ENCODE results near the gene CYSLTR1. TPM values are rescaled to one million over a fixed set of nuclear protein-coding genes. Genes with fewer than 3 reads are reported as not detected.
"Not testable (repeated sequence)": the region's sequence is repeated elsewhere in the genome, so short reads cannot be mapped to it uniquely, and the experiment has no call there.

The CYSLTR1 gene
- 1.2 TPM for total RNA-seq

DNA sequence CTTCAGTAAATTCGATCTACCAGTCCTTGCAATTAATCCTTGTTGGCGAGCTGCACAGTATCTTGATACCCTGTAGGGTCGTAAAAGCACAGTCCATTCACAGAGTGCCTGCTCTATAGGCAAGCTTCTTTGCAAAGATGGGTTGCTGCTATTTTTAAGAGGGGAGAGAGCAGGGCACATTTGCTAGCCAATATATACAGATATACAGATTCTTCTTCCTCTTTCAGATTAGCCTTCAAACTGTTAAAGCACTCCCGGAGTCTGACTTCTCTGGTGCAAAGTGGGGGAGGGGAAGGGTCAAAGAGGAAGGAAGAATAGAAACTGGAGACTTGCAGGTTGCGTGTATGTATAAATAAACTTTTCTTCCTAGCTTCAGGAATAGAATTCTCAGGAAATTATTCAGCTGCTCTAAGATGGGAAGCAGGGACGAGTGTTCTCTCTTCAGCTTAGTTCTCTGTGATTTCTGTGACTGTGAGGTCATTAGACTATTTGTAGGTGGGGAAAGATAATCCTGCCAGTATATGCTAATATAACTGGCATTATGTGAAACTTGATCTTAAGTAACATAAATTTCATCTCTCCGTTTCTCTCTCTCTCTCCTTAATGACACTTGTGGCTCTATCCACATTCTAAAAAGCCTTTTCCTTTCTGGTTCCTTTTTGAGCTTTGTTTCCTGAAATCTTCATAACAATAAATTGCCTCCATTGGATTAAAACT lies at the start of gene CYSLTR1:
TSS of gene CYSLTR1 (minus strand) at position 242 of the 717 bp plus-strand sequence. CDS start 53,865 bp downstream, outside the sequence.
- DNase-seq (ENCODE audit: low spot score in 2 of 2) = no peak

DNA sequence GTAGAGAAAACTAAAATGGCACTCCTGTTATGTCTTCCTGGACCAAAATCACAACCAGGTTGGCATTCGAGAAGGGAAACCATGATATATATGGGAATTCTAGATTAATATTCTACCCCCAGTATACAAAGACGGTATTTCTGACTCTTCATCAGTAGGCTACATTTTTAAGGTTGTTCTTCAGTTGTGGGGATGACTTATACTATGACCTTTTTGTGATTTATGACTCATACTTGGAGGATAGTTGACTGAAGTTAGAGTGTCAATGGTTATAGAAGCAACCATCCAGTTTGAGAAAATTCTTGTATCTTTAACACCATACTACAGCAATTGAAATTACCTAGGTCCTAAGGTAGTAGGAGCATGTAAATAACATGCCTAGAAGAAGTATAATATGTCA lies 49.8 kb upstream of the CYSLTR1 start:
- no peak for DNase-seq (ENCODE audit: low spot score in 2 of 2)
- no peak for FAIRE-seq

More for the DNA sequence above, at the start of gene CYSLTR1:
- no peak for FAIRE-seq

- no peak for FAIRE-seq
Measured at GRCh38 chrX:78375894-78376293, 48.5 kb upstream of the CYSLTR1 start.

GRCh38 chrX:78366576-78366975 lies 39.2 kb upstream of the CYSLTR1 start:
- DNase-seq (ENCODE audit: low spot score in 2 of 2) (no peak), FAIRE-seq (no peak)

More at GRCh38 chrX:78375894-78376293, 48.5 kb upstream of the CYSLTR1 start:
- no peak for DNase-seq (ENCODE audit: low spot score in 2 of 2)

DNA sequence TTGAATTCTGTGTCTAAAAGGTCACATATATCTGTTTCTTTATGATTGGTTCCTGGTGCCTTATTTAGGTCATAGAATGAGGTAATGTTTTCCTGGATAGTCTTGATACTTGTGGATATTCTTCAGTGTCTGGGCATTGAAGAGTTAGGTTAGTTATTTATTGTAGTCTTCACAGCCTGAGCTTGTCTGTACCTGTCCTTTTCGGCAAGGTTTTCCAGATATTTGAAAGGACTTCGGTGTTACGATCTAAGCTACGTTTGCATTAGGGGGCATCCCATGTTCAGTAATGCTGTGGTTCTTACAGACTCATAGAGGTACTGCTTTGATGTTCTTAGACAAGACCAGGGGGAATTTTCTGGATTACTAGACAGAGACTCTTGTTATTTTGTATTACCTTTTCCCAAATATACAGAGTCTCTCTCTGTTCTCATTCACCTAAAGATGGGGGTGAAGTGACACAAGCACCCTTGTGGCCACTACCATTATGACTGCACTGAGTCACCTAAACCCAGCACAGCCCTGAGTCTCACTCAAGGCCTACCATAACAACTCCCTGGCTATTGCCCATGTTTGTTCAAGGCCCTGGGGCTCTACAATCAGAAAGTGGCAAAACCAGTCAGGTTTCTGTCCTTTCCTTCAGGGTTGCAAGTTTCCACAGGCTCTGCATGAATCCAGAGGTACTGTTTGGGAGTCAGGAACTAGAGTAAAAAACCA lies 30.1 kb upstream of the CYSLTR1 start:
- FAIRE-seq = no peak
- DNase-seq (ENCODE audit: low spot score in 2 of 2) = no peak

GRCh38 chrX:78333521-78333920 lies 6.1 kb upstream of the CYSLTR1 start:
- DNase-seq (ENCODE audit: low spot score in 2 of 2) (no peak), FAIRE-seq (no peak)

DNA sequence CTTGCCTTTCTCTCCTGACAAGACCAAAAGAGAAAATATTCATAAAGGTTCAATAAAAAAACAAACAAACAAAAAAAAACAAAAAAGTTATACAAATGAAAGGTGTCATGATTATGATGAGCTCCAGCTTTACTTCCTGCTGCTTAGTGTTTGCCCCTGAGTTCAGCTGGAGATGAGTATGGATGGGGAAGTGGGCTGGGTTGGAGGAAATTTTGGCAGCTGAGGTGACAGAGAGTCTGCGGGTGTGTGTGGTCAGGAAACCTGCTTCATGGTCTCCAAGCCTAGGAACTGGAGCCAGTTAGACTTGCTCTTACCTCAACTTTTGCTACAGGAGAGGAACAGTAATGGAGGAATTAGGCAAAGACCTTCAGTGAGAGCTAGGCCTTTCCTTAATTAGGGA lies 4.3 kb upstream of the CYSLTR1 start:
- no peak for DNase-seq (ENCODE audit: low spot score in 2 of 2)

GRCh38 chrX:78330540-78330939 lies 3.1 kb upstream of the CYSLTR1 start:
- DNase-seq (ENCODE audit: low spot score in 2 of 2) = no peak
- no peak for FAIRE-seq

More for the DNA sequence above, 4.3 kb upstream of the CYSLTR1 start:
- FAIRE-seq = no peak

DNA sequence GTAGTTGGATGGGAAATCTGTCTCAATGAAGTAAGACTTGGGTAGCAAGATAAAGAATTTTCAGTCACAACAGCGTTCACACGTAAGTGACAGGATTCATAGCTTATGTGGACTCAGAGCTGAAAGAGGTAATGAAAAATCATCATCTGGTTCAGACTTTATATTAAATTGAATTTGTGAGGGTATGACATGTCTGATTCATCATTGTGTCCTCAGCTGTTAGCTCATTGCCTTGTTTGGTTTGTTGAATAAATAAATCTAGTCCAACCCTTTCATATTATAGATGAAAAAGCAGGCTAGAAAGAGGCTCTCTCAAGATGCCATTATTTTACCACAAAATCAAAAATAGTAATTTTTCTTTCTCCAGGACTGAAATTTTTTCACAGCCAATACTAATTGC lies 2.7 kb upstream of the CYSLTR1 start:
- FAIRE-seq = no peak
- DNase-seq (ENCODE audit: low spot score in 2 of 2) = no peak

- DNase-seq (ENCODE audit: low spot score in 2 of 2) (no peak), FAIRE-seq (no peak)
Measured at GRCh38 chrX:78329486-78329885, 2.1 kb upstream of the CYSLTR1 start.

GRCh38 chrX:78326401-78326800 lies 1.0 kb downstream of the CYSLTR1 start:
- FAIRE-seq = no peak

GRCh38 chrX:78322863-78323262 lies 4.5 kb downstream of the CYSLTR1 start:
- FAIRE-seq (no peak), DNase-seq (ENCODE audit: low spot score in 2 of 2) (no peak)

More at GRCh38 chrX:78326401-78326800, 1.0 kb downstream of the CYSLTR1 start:
- no peak for DNase-seq (ENCODE audit: low spot score in 2 of 2)

DNA sequence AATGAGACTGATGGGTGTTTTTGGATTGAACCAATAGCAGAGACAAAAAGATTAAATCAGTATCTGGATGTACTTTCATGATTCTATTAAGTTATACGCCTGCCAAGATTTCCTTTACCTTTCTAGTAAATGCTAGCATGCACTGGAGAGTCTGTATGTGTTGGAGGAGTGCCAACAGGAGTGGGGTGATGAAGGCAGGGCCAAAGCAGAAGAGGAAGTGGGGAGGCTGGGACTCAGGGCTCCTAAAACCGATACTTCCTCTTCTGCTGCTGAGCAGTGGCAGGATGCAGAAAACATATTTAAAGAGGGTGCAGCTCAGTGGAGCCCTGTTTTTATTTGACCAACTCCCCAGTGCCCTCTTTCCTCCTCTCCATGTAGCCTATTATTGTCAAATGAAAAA lies 5.6 kb downstream of the CYSLTR1 start:
- FAIRE-seq = no peak
- DNase-seq (ENCODE audit: low spot score in 2 of 2) = no peak

DNA sequence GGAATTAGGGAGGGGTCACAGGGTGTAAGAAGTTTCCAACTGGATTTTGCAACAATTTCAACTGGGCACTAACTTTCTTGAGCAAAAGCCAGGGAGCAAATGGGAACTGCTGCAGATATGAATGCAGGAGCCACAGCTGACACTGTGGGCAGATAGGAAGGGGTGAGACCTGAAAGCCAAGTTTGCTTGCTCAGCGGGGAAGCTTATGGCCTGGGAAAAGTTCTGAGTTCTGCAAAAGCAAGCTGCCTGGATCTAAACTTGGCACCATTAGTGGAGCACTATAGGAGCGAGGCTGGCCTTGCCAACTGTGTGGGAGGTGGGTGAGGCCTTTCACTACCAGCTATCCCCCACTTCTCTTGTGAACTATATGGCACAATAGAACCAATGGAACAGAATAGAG lies 11.1 kb downstream of the CYSLTR1 start:
- no peak for DNase-seq (ENCODE audit: low spot score in 2 of 2)
- no peak for FAIRE-seq

DNA sequence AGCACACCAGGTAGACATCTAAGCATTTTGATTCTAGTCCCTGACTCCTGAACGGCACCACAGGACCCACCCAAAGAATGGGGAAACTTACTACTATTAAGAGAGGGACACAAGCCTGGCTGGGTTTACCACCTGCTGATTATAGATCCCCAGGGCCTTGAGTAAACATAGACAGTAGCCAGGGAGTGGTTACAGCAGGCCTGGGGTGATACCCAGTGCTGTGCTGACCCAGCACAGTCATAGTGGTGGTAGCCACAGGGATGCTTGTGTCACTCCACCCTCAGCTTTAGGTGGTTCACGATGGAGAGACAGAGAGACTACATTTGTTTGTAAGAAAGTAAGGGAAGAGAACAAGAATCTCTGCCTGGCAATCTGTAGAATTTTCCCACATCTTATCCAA lies 11.7 kb downstream of the CYSLTR1 start:
- DNase-seq (ENCODE audit: low spot score in 2 of 2) (no peak), FAIRE-seq (no peak)

DNA sequence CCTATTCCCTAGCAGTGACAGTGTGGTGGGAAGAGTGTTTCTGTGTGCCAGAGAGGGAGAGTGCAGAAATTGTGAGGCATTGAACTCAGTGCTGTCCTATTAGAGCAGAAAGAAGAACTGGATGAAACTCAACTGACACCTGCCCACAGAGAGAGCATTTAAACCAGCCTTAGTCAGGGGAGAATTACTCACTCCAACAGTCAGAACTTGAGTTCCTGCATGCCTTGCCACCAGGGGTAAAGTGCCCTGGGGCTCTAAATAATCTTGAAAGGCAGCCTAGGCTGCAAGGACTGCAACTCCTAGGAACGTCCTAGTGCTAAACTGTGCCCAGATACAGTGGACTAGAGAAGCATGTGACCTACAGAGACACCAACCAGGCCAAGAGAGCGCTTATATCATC lies 12.8 kb downstream of the CYSLTR1 start:
- DNase-seq (ENCODE audit: low spot score in 2 of 2) (no peak), FAIRE-seq (no peak)

DNA sequence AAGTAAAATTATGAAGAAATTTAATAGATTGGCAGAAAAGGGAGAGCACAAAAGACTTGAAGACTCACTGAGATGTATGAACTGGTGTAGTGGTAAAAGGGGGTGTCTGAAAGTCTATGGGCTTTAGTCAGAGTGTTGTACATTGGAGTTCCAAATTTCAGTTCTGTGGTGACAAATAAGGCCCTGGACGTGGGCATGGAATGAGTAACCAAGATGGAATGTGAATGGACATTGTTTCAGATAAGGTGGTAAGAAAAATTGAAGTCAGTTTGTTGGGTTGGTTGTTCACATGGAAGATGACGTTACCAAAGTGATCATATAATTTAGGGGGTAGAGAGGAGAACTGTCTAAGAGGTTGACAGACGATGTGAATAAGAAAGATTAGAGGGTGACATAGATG lies 13.9 kb downstream of the CYSLTR1 start:
- FAIRE-seq = no peak
- DNase-seq (ENCODE audit: low spot score in 2 of 2) = no peak

- no peak for FAIRE-seq
Measured at GRCh38 chrX:78307665-78308064, 19.7 kb downstream of the CYSLTR1 start.

GRCh38 chrX:78303086-78303485 lies 24.3 kb downstream of the CYSLTR1 start:
- FAIRE-seq (no peak), DNase-seq (ENCODE audit: low spot score in 2 of 2) (no peak)

More at GRCh38 chrX:78307665-78308064, 19.7 kb downstream of the CYSLTR1 start:
- DNase-seq (ENCODE audit: low spot score in 2 of 2) = no peak

GRCh38 chrX:78300933-78301332 lies 26.5 kb downstream of the CYSLTR1 start:
- not testable (repeated sequence) for FAIRE-seq; DNase-seq (ENCODE audit: low spot score in 2 of 2)

- no peak for DNase-seq (ENCODE audit: low spot score in 2 of 2)
- no peak for FAIRE-seq
Measured at GRCh38 chrX:78283511-78283910, 43.9 kb downstream of the CYSLTR1 start.

GRCh38 chrX:78237127-78237526 lies 90.3 kb downstream of the CYSLTR1 start:
- DNase-seq (ENCODE audit: low spot score in 2 of 2) (no peak), FAIRE-seq (no peak)

Data from frontal cortex (tissue), 4 donors.